Measurements from ENCODE around the gene GRB2.

Gene GRB2

GRCh38 chr17:75271955-75272847 is 133.3 kb downstream of the GRB2 start:
- no peak for FAIRE-seq

- FAIRE-seq = no peak
Observed at GRCh38 chr17:75271233-75271954, 134.1 kb downstream of the GRB2 start.

GRCh38 chr17:75270966-75271232 is 134.6 kb downstream of the GRB2 start, which contains the start of gene MIF4GD:
TSS of gene MIF4GD (minus strand) at chr17:75271231. CDS start at chr17:75270195, 1,036 bp downstream.
- FAIRE-seq = no peak

GRCh38 chr17:75270218-75270965 is 135.1 kb downstream of the GRB2 start:
- no peak for FAIRE-seq

- no peak for FAIRE-seq
Observed at GRCh38 chr17:75269844-75270217, 135.6 kb downstream of the GRB2 start.
